HL-60 (cell line): ENCODE results near the gene RGS14.

Experiments used
- DNase-seq, 2 experiments: peaks; one replicate each; pipeline ENCODE4 v3.0.0-alpha.2; 2010 to 2020; ENCODE audit warnings: low read depth in 1 of 2, low spot score in 1 of 2
- H3K27ac ChIP-seq: fragments of 250-450 bp; sonication (Bioruptor Pico); replicated peaks from 2 replicates; pipeline ENCODE4 v1.5.1; 2020; ENCODE audit warnings: mild to moderate bottlenecking, moderate library complexity
- H3K27me3 ChIP-seq: fragments of 250-450 bp; sonication (Bioruptor Pico); 2 replicates; pipeline ENCODE4 v1.5.1; 2021; ENCODE audit warnings: mild to moderate bottlenecking, moderate library complexity; ENCODE audit not compliant: insufficient read depth, poor library complexity, severe bottlenecking
- H3K4me3 ChIP-seq: replicated peaks from 2 replicates; pipeline ENCODE4 v1.5.1; 2011; ENCODE audit warnings: mild to moderate bottlenecking, control low read depth, low read length; ENCODE audit not compliant: insufficient read depth
- CTCF ChIP-seq: IDR thresholded peaks from one replicate; pipeline ENCODE4 v1.5.1; 2011; ENCODE audit warnings: low read length, control low read depth, inconsistent platforms; ENCODE audit not compliant: insufficient read depth
- GABPA ChIP-seq: IDR thresholded peaks from 2 replicates; pipeline ENCODE4 v1.6.1; 2012; ENCODE audit warnings: low read depth
- POLR2AphosphoS5 ChIP-seq: IDR thresholded peaks from 2 replicates; pipeline ENCODE4 v1.6.1; 2012; ENCODE audit warnings: low read depth
- REST ChIP-seq: IDR thresholded peaks from 2 replicates; pipeline ENCODE4 v1.6.1; 2012; ENCODE audit warnings: low read depth; ENCODE audit not compliant: insufficient replicate concordance
- SPI1 ChIP-seq: IDR thresholded peaks from 2 replicates; pipeline ENCODE4 v1.6.1; 2012; ENCODE audit warnings: low read depth, mild to moderate bottlenecking, borderline replicate concordance

The RGS14 gene

GRCh38 chr5:177314376-177315342 is 43.1 kb upstream of the RGS14 start:
- no peaks in the 10 kb centered on the region for H3K27me3 ChIP-seq
- DNase-seq: no peak
- no peak overlapping the region for H3K27ac ChIP-seq
- TF ChIP-seq REST: no peak
- no peak for TF ChIP-seq GABPA
- TF ChIP-seq POLR2AphosphoS5: no peak
- no peak for TF ChIP-seq CTCF
- TF ChIP-seq SPI1: no peak
- H3K4me3 ChIP-seq: no peak overlapping the region

GRCh38 chr5:177315411-177315810 is 42.3 kb upstream of the RGS14 start:
- Histone ChIP-seq H3K4me3 (no peak overlapping the region), H3K27me3 (no peaks in the 10 kb centered on the region), H3K27ac (no peak overlapping the region)
- DNase-seq: no peak
- TF ChIP-seq SPI1 (no peak), REST (no peak), GABPA (no peak), POLR2AphosphoS5 (no peak), CTCF (no peak)

GRCh38 chr5:177316005-177316404 is 41.7 kb upstream of the RGS14 start:
- Histone ChIP-seq H3K4me3 (no peak overlapping the region), H3K27me3 (no peaks in the 10 kb centered on the region), H3K27ac (no peak overlapping the region)
- no peak for DNase-seq
- TF ChIP-seq CTCF (no peak), REST (no peak), SPI1 (no peak), POLR2AphosphoS5 (no peak), GABPA (no peak)
